Fibroblast of lung (primary cell): ENCODE results near the gene MAP3K1. TPM values are rescaled to one million over a fixed set of nuclear protein-coding genes. Genes with fewer than 3 reads are reported as not detected.

Experiments
- DNase-seq, 2 donors: peaks; one replicate each; pipeline versions ENCODE4 v3.0.0 to v3.0.0-alpha.2; 2010; ENCODE audit warnings: low read depth in 2 of 2
- H2AFZ ChIP-seq: 2 replicates; pipeline ENCODE4 v1.5.1; 2012; ENCODE audit warnings: low read length, control low read depth, inconsistent platforms
- H3K27ac ChIP-seq: 2 replicates; pipeline ENCODE4 v1.5.1; 2011; ENCODE audit warnings: low read length, control low read depth; ENCODE audit not compliant: insufficient read depth
- H3K27me3 ChIP-seq: 2 replicates; pipeline ENCODE4 v1.5.1; 2011; ENCODE audit warnings: mild to moderate bottlenecking, low read length; ENCODE audit not compliant: control insufficient read depth, insufficient read depth
- H3K36me3 ChIP-seq: 2 replicates; pipeline ENCODE4 v1.5.1; 2011; ENCODE audit warnings: low read length; ENCODE audit not compliant: control insufficient read depth, insufficient read depth
- H3K4me1 ChIP-seq: 2 replicates; pipeline ENCODE4 v1.5.1; 2011; ENCODE audit warnings: low read length; ENCODE audit not compliant: control insufficient read depth, insufficient read depth; ENCODE audit errors: extremely low read depth
- H3K4me2 ChIP-seq: 2 replicates; pipeline ENCODE4 v1.5.1; 2011; ENCODE audit warnings: low read length, control low read depth; ENCODE audit not compliant: insufficient read depth; ENCODE audit errors: extremely low read depth
- H3K4me3 ChIP-seq, 4 experiments: fragments of 200-600 bp in 1 of 4; sonication (generic) in 1 of 4; replicated peaks in 1 of 4; 2 replicates each; pipeline ENCODE4 v1.5.1; 2011 to 2016; ENCODE audit warnings: low read length in 4 of 4, low read depth in 3 of 4, mild to moderate bottlenecking in 3 of 4, control low read depth in 2 of 4, inconsistent platforms in 1 of 4, mixed read lengths in 1 of 4; ENCODE audit not compliant: insufficient read depth in 1 of 4; ENCODE audit errors: control extremely low read depth in 1 of 4
- H3K79me2 ChIP-seq: 2 replicates; pipeline ENCODE4 v1.5.1; 2012; ENCODE audit warnings: mild to moderate bottlenecking, low read length, inconsistent platforms; ENCODE audit not compliant: control insufficient read depth, insufficient read depth
- H3K9ac ChIP-seq: 2 replicates; pipeline ENCODE4 v1.5.1; 2011; ENCODE audit warnings: mild to moderate bottlenecking, low read length, control low read depth; ENCODE audit not compliant: insufficient read depth
- H3K9me3 ChIP-seq: 2 replicates; pipeline ENCODE4 v1.5.1; 2012; ENCODE audit warnings: low read depth, low read length; ENCODE audit not compliant: control insufficient read depth, insufficient read depth
- H4K20me1 ChIP-seq: 2 replicates; pipeline ENCODE4 v1.5.1; 2011; ENCODE audit warnings: low read length; ENCODE audit not compliant: control insufficient read depth, insufficient read depth; ENCODE audit errors: extremely low read depth
- CTCF ChIP-seq, 2 donors: IDR thresholded peaks in 1 of 2; conservative IDR thresholded peaks in 1 of 2; 1 replicate in 1 of 2; 2 replicates in 1 of 2; pipeline ENCODE4 v1.5.1; 2011 to 2012; ENCODE audit warnings: low read length in 2 of 2, control low read depth in 1 of 2, inconsistent platforms in 1 of 2, low read depth in 1 of 2, mild to moderate bottlenecking in 1 of 2
- EZH2 ChIP-seq: IDR thresholded peaks from 2 replicates; pipeline ENCODE4 v1.5.1; 2012; ENCODE audit warnings: low read length, control low read depth, mild to moderate bottlenecking; ENCODE audit errors: missing control alignments
- polyA plus RNA-seq, 2 donors: library from polyadenylated mRNA; depleted of rRNA in 1 of 2; stranded (reverse) in 1 of 2; unstranded in 1 of 2; fragments of >200 nt; gene quantifications; 2 replicates each; pipeline ENCODE4 v1.2.1, GENCODE V29; 2011 to 2012; ENCODE audit warnings: missing spikeins in 1 of 2
- total RNA-seq: library from RNA; depleted of rRNA; stranded (reverse); fragments of >200 nt; gene quantifications from 2 replicates; pipeline ENCODE4 v1.2.1, GENCODE V29; 2014

MAP3K1 gene
- total and polyA plus RNA-seq, 2 donors (not counting 1 experiment from before 2014, with no cell fraction given): 5.3 to 6.8 TPM

- no peak overlapping the region for H3K4me2 ChIP-seq
- no peak overlapping the region for H3K27ac ChIP-seq
- H3K27me3 ChIP-seq: no peaks in the 10 kb centered on the region
- peaks cover 9% of the 10 kb centered on the region for H3K36me3 ChIP-seq
- H2AFZ ChIP-seq: no peak overlapping the region
- H3K79me2 ChIP-seq: no peaks in the 10 kb centered on the region
- H3K9me3 ChIP-seq: no peaks in the 10 kb centered on the region
- no peak overlapping the region for H3K9ac ChIP-seq
- no peaks in the 10 kb centered on the region for H3K4me1 ChIP-seq
- no peak for TF ChIP-seq EZH2
- TF ChIP-seq CTCF (conservative IDR thresholded peaks at IDR 0.05 in 1 of 2, IDR thresholded peaks at IDR 0.05 in 1 of 2; ENCODE audit: low read depth in 1 of 2, low read length in 2 of 2): no peak
- H4K20me1 ChIP-seq: no peaks in the 10 kb centered on the region
- no peak for DNase-seq
- H3K4me3 ChIP-seq: no peak overlapping the region
Observed at GRCh38 chr5:56919942-56920662, 104.8 kb downstream of the MAP3K1 start.

GRCh38 chr5:56922922-56923321 lies 107.6 kb downstream of the MAP3K1 start:
- H3K4me2 ChIP-seq: no peak overlapping the region
- TF ChIP-seq CTCF (conservative IDR thresholded peaks at IDR 0.05 in 1 of 2, IDR thresholded peaks at IDR 0.05 in 1 of 2; ENCODE audit: low read depth in 1 of 2, low read length in 2 of 2): no peak
- TF ChIP-seq EZH2: no peak
- no peak for DNase-seq

GRCh38 chr5:56934325-56934724 lies 119.0 kb downstream of the MAP3K1 start:
- no peaks in the 10 kb centered on the region for H4K20me1 ChIP-seq
- H3K9me3 ChIP-seq: no peaks in the 10 kb centered on the region
- H3K9ac ChIP-seq: no peak overlapping the region
- no peak for TF ChIP-seq CTCF (conservative IDR thresholded peaks at IDR 0.05 in 1 of 2, IDR thresholded peaks at IDR 0.05 in 1 of 2; ENCODE audit: low read depth in 1 of 2, low read length in 2 of 2)
- TF ChIP-seq EZH2: no peak
- DNase-seq: no peak
- peaks cover 8% of the 10 kb centered on the region for H3K36me3 ChIP-seq
- no peak overlapping the region for H2AFZ ChIP-seq
- H3K4me3 ChIP-seq: no peak overlapping the region
- H3K4me2 ChIP-seq: no peak overlapping the region
- H3K27me3 ChIP-seq: no peaks in the 10 kb centered on the region
- H3K27ac ChIP-seq: no peak overlapping the region
- H3K79me2 ChIP-seq: no peaks in the 10 kb centered on the region
- no peaks in the 10 kb centered on the region for H3K4me1 ChIP-seq

More at GRCh38 chr5:56922922-56923321, 107.6 kb downstream of the MAP3K1 start:
- peaks cover 9% of the 10 kb centered on the region for H3K36me3 ChIP-seq
- H3K4me1 ChIP-seq: no peaks in the 10 kb centered on the region
- no peaks in the 10 kb centered on the region for H3K9me3 ChIP-seq
- H4K20me1 ChIP-seq: no peaks in the 10 kb centered on the region
- H2AFZ ChIP-seq: no peak overlapping the region
- no peak overlapping the region for H3K27ac ChIP-seq
- no peaks in the 10 kb centered on the region for H3K79me2 ChIP-seq
- no peaks in the 10 kb centered on the region for H3K27me3 ChIP-seq
- no peak overlapping the region for H3K9ac ChIP-seq
- H3K4me3 ChIP-seq: no peak overlapping the region
